HEK293 (cell line): Measurements from ENCODE around the gene PIP5KL1.

Experiments
- CTCF ChIA-PET: fragments of 350-600 bp; formaldehyde crosslinking; extraction: SDS; loops from one replicate; lab custom pipeline; 2021; ENCODE audit warnings: antibody characterized with exemption; lab: Yijun Ruan, JAX
- POLR2A ChIA-PET: fragments of 300-600 bp; formaldehyde crosslinking; extraction: SDS; loops from one replicate; lab custom pipeline; 2020; ENCODE audit warnings: antibody characterized with exemption, inconsistent platforms; lab: Yijun Ruan, JAX
- H3K27ac ChIP-seq: fragments of 200-500 bp; sonication (Bioruptor generic); 2 replicates; pipeline ENCODE4 v1.5.1; 2014; ENCODE audit warnings: low read depth, low read length, control low read depth, inconsistent platforms; ENCODE audit errors: extremely low read depth
- H3K36me3 ChIP-seq, 2 experiments: fragments of 200-500 bp in 1 of 2; sonication (Bioruptor generic) in 1 of 2; 1 replicate in 1 of 2; 2 replicates in 1 of 2; pipeline ENCODE4 v1.5.1; 2014 to 2017; ENCODE audit warnings: inconsistent platforms in 2 of 2, low read length in 2 of 2; ENCODE audit not compliant: control insufficient read depth in 2 of 2, insufficient read depth in 1 of 2
- H3K4me1 ChIP-seq: fragments of 200-500 bp; sonication (Bioruptor generic); 2 replicates; pipeline ENCODE4 v1.5.1; 2014; ENCODE audit warnings: mild to moderate bottlenecking, low read length, inconsistent platforms; ENCODE audit not compliant: control insufficient read depth, insufficient read depth
- H3K4me3 ChIP-seq: 2 replicates; pipeline ENCODE4 v1.5.1; 2011; ENCODE audit warnings: low read depth, mild to moderate bottlenecking, control low read depth, low read length, moderate library complexity
- H3K9me3 ChIP-seq: fragments of 200-500 bp; sonication (Bioruptor generic); 2 replicates; pipeline ENCODE4 v1.5.1; 2014; ENCODE audit warnings: low read depth, low read length, inconsistent platforms; ENCODE audit not compliant: control insufficient read depth, insufficient read depth
- BCL11A ChIP-seq: fragments of 450-650 bp; formaldehyde crosslinking; IDR thresholded peaks from 2 replicates; pipeline ENCODE4 v1.5.1; 2016; ENCODE audit warnings: low read depth, missing biosample characterization, missing genetic modification characterization
- BCL11B ChIP-seq: fragments of 450-650 bp; formaldehyde crosslinking; IDR thresholded peaks from 2 replicates; pipeline ENCODE4 v1.5.1; 2016; ENCODE audit warnings: low read depth, missing biosample characterization, missing genetic modification characterization
- GFI1B ChIP-seq: fragments of 450-650 bp; formaldehyde crosslinking; IDR thresholded peaks from 2 replicates; pipeline ENCODE4 v1.5.1; 2016; ENCODE audit warnings: missing biosample characterization, missing genetic modification characterization
- GLIS1 ChIP-seq: fragments of 450-650 bp; formaldehyde crosslinking; IDR thresholded peaks from 2 replicates; pipeline ENCODE4 v1.5.1; 2016; ENCODE audit warnings: missing biosample characterization, missing genetic modification characterization
- SALL2 ChIP-seq: fragments of 450-650 bp; formaldehyde crosslinking; IDR thresholded peaks from 2 replicates; pipeline ENCODE4 v1.5.0; 2017; ENCODE audit warnings: missing biosample characterization, mild to moderate bottlenecking, missing genetic modification characterization, borderline replicate concordance
- SP7 ChIP-seq: fragments of 450-650 bp; formaldehyde crosslinking; IDR thresholded peaks from 2 replicates; pipeline ENCODE4 v1.5.1; 2016; ENCODE audit warnings: missing biosample characterization, missing genetic modification characterization
- TRIM28 ChIP-seq: IDR thresholded peaks from 2 replicates; pipeline ENCODE4 v1.6.1; 2011; ENCODE audit warnings: low read length, control low read depth, borderline replicate concordance
- ZIC2 ChIP-seq: fragments of 450-650 bp; formaldehyde crosslinking; IDR thresholded peaks from 2 replicates; pipeline ENCODE4 v1.5.1; 2016; ENCODE audit warnings: missing biosample characterization, missing genetic modification characterization
- ZNF133 ChIP-seq: fragments of 450-650 bp; formaldehyde crosslinking; IDR thresholded peaks from 2 replicates; pipeline ENCODE4 v1.5.1; 2016; ENCODE audit warnings: missing biosample characterization, missing genetic modification characterization
- ZNF169 ChIP-seq: fragments of 450-650 bp; formaldehyde crosslinking; IDR thresholded peaks from 2 replicates; pipeline ENCODE4 v1.5.1; 2016; ENCODE audit warnings: missing biosample characterization, missing genetic modification characterization
- ZNF24 ChIP-seq: fragments of 450-650 bp; formaldehyde crosslinking; IDR thresholded peaks from 2 replicates; pipeline ENCODE4 v1.5.1; 2016; ENCODE audit warnings: missing biosample characterization, missing genetic modification characterization
- ZNF335 ChIP-seq: fragments of 450-650 bp; formaldehyde crosslinking; conservative IDR thresholded peaks from 2 replicates; pipeline ENCODE4 v1.5.1; 2016; ENCODE audit warnings: missing biosample characterization, missing genetic modification characterization
- ZNF341 ChIP-seq: fragments of 450-650 bp; formaldehyde crosslinking; IDR thresholded peaks from 2 replicates; pipeline ENCODE4; 2016; ENCODE audit warnings: low read depth, missing biosample characterization, missing genetic modification characterization
- ZNF366 ChIP-seq: fragments of 450-650 bp; formaldehyde crosslinking; conservative IDR thresholded peaks from 2 replicates; pipeline ENCODE4 v1.5.1; 2016; ENCODE audit warnings: missing biosample characterization, missing genetic modification characterization
- ZNF785 ChIP-seq: fragments of 450-650 bp; formaldehyde crosslinking; IDR thresholded peaks from 2 replicates; pipeline ENCODE4 v1.5.1; 2016; ENCODE audit warnings: missing biosample characterization, missing genetic modification characterization
- TF ChIP-seq, protein P1 (sequence below): fragments of 450-650 bp; formaldehyde crosslinking; IDR thresholded peaks from 2 replicates; pipeline ENCODE4 v1.5.1; 2016; ENCODE audit warnings: missing biosample characterization, missing genetic modification characterization
- TF ChIP-seq, protein P2 (sequence below): fragments of 450-650 bp; formaldehyde crosslinking; IDR thresholded peaks from 2 replicates; pipeline ENCODE4; 2016; ENCODE audit warnings: missing biosample characterization, missing genetic modification characterization
- TF ChIP-seq, protein P3 (sequence below): fragments of 450-650 bp; formaldehyde crosslinking; IDR thresholded peaks from 2 replicates; pipeline ENCODE4 v1.5.1; 2016; ENCODE audit warnings: missing biosample characterization, missing genetic modification characterization
- TF ChIP-seq, protein P4 (sequence below): fragments of 450-650 bp; formaldehyde crosslinking; IDR thresholded peaks from 2 replicates; pipeline ENCODE4 v1.5.1; 2016; ENCODE audit warnings: missing biosample characterization, missing genetic modification characterization
- TF ChIP-seq, protein P5 (sequence below): fragments of 450-650 bp; formaldehyde crosslinking; IDR thresholded peaks from 2 replicates; pipeline ENCODE4 v1.5.1; 2016; ENCODE audit warnings: missing biosample characterization, missing genetic modification characterization

PIP5KL1 gene

DNA sequence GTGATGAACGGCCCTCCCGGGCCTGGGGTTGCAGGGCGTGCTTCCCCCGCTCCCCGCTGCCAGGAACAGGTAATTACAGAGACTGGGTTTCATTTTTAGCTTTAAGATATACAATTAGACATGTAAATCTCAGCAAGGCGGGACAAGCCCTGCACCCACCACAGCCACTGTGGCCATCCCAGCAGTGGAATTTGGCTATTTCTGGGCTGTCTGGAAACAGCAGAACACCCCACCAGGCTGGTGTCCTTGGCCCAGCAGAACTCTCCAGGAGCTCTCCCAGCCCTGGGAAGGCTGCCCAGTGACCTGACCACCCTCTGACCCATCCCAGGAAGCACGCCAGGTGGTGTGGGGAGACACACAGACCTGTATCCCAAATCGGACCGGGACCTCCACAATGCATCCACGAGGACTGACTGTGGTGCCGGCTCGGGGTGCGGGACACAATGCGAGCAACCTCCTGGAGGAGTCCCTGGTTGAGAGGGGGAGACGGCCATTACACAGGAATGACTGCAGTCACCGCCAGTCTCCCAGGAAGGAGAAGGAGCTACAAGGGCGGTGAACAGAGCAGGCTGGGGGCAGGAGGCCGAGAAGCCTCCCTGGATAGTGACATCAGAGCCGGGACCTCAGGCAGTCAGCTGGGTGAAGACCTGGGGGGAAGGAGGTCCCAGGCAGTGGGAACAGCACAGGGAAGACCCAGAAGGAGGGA, 32.9 kb upstream of the PIP5KL1 start:
- Histone ChIP-seq H3K27ac (no peak overlapping the region; the same call in 1 of the 2 replicates), H3K4me3 (no peak overlapping the region), H3K36me3 (no peaks in the 10 kb centered on the region), H3K9me3 (no peaks in the 10 kb centered on the region), H3K4me1 (peaks cover 7% of the 10 kb centered on the region)
- TF ChIP-seq SALL2 (no peak), ZNF335 (peak; percentile 70), SP7 (tag by site-specific recombination) (peak; percentile 88), GLIS1 (tag by site-specific recombination) (peak; percentile 64), ZIC2 (tag by site-specific recombination) (peak; percentile 73), ZNF785 (tag by site-specific recombination) (no peak), ZNF341 (peak; percentile 95), BCL11B (tag by site-specific recombination) (no peak), GFI1B (tag by site-specific recombination) (no peak), ZNF366 (tag by site-specific recombination) (no peak)
- TF ChIP-seq, protein P1, sequence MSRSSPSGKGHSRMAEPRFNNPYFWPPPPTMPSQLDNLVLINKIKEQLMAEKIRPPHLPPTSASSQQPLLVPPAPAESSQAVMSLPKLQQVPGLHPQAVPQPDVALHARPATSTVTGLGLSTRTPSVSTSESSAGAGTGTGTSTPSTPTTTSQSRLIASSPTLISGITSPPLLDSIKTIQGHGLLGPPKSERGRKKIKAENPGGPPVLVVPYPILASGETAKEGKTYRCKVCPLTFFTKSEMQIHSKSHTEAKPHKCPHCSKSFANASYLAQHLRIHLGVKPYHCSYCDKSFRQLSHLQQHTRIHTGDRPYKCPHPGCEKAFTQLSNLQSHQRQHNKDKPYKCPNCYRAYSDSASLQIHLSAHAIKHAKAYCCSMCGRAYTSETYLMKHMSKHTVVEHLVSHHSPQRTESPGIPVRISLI, result no peak
- TF ChIP-seq, protein P2, sequence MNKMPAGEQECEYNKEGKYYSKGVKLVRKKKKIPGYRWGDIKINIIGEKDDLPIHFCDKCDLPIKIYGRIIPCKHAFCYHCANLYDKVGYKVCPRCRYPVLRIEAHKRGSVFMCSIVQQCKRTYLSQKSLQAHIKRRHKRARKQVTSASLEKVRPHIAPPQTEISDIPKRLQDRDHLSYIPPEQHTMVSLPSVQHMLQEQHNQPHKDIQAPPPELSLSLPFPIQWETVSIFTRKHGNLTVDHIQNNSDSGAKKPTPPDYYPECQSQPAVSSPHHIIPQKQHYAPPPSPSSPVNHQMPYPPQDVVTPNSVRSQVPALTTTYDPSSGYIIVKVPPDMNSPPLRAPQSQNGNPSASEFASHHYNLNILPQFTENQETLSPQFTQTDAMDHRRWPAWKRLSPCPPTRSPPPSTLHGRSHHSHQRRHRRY (tag by site-specific recombination), result no peak
- ChIA-PET CTCF (interaction anchor here (1.0 to 2.1 kb wide), 2 partner anchors 20 to 21 kb away, joined by 3 to 10 read pairs; no protein-coding TSS in a partner anchor), POLR2A (interaction anchor here (0.9 kb wide), 1 partner anchor 8 kb away, joined by 3 read pairs; no protein-coding TSS in a partner anchor)

DNA sequence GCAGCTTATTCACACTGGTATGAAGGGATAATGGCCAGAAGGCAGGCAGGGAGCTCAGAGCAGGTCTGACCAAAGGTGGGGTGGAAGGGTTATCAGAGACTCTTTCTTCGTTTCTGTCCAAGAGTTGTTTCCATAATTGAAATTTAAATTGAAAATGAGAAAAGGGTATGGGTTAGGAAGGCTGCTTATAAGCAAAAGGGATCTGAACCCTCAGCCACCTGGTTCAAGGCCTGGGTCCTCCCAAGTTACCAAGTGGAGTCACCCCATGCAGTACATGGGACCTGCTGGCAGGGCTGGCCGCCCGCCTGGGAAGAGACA, 32.4 kb upstream of the PIP5KL1 start:
- H3K4me3 ChIP-seq, result no peak overlapping the region
- no peak for TF ChIP-seq TRIM28
- TF ChIP-seq, protein P3, sequence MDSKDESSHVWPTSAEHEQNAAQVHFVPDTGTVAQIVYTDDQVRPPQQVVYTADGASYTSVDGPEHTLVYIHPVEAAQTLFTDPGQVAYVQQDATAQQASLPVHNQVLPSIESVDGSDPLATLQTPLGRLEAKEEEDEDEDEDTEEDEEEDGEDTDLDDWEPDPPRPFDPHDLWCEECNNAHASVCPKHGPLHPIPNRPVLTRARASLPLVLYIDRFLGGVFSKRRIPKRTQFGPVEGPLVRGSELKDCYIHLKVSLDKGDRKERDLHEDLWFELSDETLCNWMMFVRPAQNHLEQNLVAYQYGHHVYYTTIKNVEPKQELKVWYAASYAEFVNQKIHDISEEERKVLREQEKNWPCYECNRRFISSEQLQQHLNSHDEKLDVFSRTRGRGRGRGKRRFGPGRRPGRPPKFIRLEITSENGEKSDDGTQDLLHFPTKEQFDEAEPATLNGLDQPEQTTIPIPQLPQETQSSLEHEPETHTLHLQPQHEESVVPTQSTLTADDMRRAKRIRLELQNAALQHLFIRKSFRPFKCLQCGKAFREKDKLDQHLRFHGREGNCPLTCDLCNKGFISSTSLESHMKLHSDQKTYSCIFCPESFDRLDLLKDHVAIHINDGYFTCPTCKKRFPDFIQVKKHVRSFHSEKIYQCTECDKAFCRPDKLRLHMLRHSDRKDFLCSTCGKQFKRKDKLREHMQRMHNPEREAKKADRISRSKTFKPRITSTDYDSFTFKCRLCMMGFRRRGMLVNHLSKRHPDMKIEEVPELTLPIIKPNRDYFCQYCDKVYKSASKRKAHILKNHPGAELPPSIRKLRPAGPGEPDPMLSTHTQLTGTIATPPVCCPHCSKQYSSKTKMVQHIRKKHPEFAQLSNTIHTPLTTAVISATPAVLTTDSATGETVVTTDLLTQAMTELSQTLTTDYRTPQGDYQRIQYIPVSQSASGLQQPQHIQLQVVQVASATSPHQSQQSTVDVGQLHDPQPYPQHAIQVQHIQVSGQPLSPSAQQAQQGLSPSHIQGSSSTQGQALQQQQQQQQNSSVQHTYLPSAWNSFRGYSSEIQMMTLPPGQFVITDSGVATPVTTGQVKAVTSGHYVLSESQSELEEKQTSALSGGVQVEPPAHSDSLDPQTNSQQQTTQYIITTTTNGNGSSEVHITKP, result peak; percentile 94
- ChIA-PET POLR2A (interaction anchor here (0.9 kb wide), 1 partner anchor 7 kb away, joined by 3 read pairs; no protein-coding TSS in a partner anchor), CTCF (interaction anchor here (0.5 to 2.1 kb wide), 4 partner anchors 19 to 753 kb away, joined by 3 to 10 read pairs (median 4); no protein-coding TSS in a partner anchor)
- no peak overlapping the region for H3K27ac ChIP-seq
- no peaks in the 10 kb centered on the region for H3K36me3 ChIP-seq
- peaks cover 7% of the 10 kb centered on the region for H3K4me1 ChIP-seq
- no peaks in the 10 kb centered on the region for H3K9me3 ChIP-seq

DNA sequence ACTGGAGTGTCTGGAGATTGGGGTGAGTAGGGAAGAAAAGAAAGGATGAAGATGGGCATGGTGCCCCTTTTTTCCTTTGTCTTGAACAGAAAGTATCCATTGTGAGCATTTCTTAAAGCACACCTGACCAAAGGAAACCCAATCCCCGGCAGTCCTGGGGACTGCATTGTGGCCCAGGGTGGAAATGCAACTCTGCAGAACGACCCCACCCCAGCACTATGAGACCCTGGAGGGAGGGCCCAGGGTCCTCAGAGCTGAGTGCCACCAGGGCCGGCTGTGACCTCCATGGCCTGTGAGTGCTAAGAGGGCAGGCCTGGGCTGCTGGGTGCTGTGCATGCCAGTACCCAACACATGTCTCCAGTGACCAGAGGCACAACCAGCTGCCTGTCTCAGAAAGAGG, 31.7 kb upstream of the PIP5KL1 start:
- POLR2A ChIA-PET, result no interaction called here
- H3K4me1 ChIP-seq, result peaks cover 7% of the 10 kb centered on the region
- CTCF ChIA-PET, result interaction anchor here (0.5 to 2.1 kb wide), 4 partner anchors 18 to 754 kb away, joined by 3 to 10 read pairs (median 4); no protein-coding TSS in a partner anchor
- TF ChIP-seq ZNF169 (tag by site-specific recombination), result no peak
- TF ChIP-seq, protein P4, sequence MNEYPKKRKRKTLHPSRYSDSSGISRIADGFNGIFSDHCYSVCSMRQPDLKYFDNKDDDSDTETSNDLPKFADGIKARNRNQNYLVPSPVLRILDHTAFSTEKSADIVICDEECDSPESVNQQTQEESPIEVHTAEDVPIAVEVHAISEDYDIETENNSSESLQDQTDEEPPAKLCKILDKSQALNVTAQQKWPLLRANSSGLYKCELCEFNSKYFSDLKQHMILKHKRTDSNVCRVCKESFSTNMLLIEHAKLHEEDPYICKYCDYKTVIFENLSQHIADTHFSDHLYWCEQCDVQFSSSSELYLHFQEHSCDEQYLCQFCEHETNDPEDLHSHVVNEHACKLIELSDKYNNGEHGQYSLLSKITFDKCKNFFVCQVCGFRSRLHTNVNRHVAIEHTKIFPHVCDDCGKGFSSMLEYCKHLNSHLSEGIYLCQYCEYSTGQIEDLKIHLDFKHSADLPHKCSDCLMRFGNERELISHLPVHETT (tag by site-specific recombination), result no peak
- TF ChIP-seq ZNF133 (tag by site-specific recombination), result no peak
- TF ChIP-seq, protein P5, sequence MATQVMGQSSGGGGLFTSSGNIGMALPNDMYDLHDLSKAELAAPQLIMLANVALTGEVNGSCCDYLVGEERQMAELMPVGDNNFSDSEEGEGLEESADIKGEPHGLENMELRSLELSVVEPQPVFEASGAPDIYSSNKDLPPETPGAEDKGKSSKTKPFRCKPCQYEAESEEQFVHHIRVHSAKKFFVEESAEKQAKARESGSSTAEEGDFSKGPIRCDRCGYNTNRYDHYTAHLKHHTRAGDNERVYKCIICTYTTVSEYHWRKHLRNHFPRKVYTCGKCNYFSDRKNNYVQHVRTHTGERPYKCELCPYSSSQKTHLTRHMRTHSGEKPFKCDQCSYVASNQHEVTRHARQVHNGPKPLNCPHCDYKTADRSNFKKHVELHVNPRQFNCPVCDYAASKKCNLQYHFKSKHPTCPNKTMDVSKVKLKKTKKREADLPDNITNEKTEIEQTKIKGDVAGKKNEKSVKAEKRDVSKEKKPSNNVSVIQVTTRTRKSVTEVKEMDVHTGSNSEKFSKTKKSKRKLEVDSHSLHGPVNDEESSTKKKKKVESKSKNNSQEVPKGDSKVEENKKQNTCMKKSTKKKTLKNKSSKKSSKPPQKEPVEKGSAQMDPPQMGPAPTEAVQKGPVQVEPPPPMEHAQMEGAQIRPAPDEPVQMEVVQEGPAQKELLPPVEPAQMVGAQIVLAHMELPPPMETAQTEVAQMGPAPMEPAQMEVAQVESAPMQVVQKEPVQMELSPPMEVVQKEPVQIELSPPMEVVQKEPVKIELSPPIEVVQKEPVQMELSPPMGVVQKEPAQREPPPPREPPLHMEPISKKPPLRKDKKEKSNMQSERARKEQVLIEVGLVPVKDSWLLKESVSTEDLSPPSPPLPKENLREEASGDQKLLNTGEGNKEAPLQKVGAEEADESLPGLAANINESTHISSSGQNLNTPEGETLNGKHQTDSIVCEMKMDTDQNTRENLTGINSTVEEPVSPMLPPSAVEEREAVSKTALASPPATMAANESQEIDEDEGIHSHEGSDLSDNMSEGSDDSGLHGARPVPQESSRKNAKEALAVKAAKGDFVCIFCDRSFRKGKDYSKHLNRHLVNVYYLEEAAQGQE (tag by site-specific recombination), result no peak
- TF ChIP-seq BCL11A (tag by site-specific recombination), result no peak
- TF ChIP-seq ZNF24 (tag by site-specific recombination), result no peak

More for the DNA sequence above, 31.7 kb upstream of the PIP5KL1 start:
- Histone ChIP-seq H3K27ac (no peak overlapping the region), H3K9me3 (no peaks in the 10 kb centered on the region), H3K4me3 (no peak overlapping the region), H3K36me3 (no peaks in the 10 kb centered on the region)
